K562 (cell line): ENCODE results near the gene ARMH4. TPM values are rescaled to one million over a fixed set of nuclear protein-coding genes. Genes with fewer than 3 reads are reported as not detected.

Experiments used
- TAF1 ChIP-seq: IDR thresholded peaks from 2 replicates; pipeline ENCODE4 v1.6.1; 2011; ENCODE audit warnings: mild to moderate bottlenecking, low read length, moderate library complexity; ENCODE audit not compliant: insufficient read depth, control insufficient read depth, severe bottlenecking; ENCODE audit errors: extremely low read depth
- ZNF197 ChIP-seq: fragments of 200-800 bp; sonication (Bioruptor generic); IDR thresholded peaks from 2 replicates; pipeline ENCODE4 v1.6.1; 2016; ENCODE audit warnings: low read depth, missing genetic modification characterization, missing compliant biosample characterization
- ZNF239 ChIP-seq: fragments of 250-450 bp; sonication (Bioruptor Pico); IDR thresholded peaks from 2 replicates; pipeline ENCODE4 v1.4.0; 2020; ENCODE audit warnings: mild to moderate bottlenecking
- polyA plus RNA-seq, 8 experiments: library from polyadenylated mRNA; depleted of rRNA in 4 of 8; stranded (reverse) in 5 of 8; unstranded in 3 of 8; fragments of >200 nt; fragmentation: Nextera tagmentation in 2 of 8; fragmentation: Illumina TruSeq in 1 of 8; extraction: Ambion mirVana in 2 of 8; extraction: Trizol in 1 of 8; gene quantifications; 2 replicates each; pipeline versions ENCODE4 v1.2.1 to v1.2.3, GENCODE V29; 2011 to 2014; ENCODE audit warnings: inconsistent platforms in 1 of 8, missing spikeins in 1 of 8
- total RNA-seq, 7 experiments: library from RNA; depleted of rRNA in 6 of 7; stranded (reverse); fragments of >200 nt in 6 of 7; fragmentation: Illumina TruSeq in 2 of 7; extraction: Trizol in 2 of 7; gene quantifications; 2 replicates each; pipeline versions ENCODE4 v1.2.1 to v1.2.3, GENCODE V29; 2011 to 2021; ENCODE audit warnings: low replicate concordance in 1 of 7
- TF ChIP-seq, protein P1 (sequence below), 2 experiments: fragments of 450-650 bp; formaldehyde crosslinking in 1 of 2; IDR thresholded peaks; 2 replicates each; pipeline versions ENCODE4 v1.4.0 to v1.6.1; 2014 to 2020; ENCODE audit warnings: mild to moderate bottlenecking in 2 of 2, borderline replicate concordance in 1 of 2, low read depth in 1 of 2
- TF ChIP-seq, protein P2 (sequence below): fragments of 450-650 bp; IDR thresholded peaks from 2 replicates; pipeline ENCODE4 v1.6.1; 2016; ENCODE audit warnings: borderline replicate concordance
- TF ChIP-seq, protein P3 (sequence below): fragments of 200-800 bp; sonication (Bioruptor generic); IDR thresholded peaks from 2 replicates; pipeline ENCODE4 v1.6.1; 2016; ENCODE audit warnings: missing genetic modification characterization, missing compliant biosample characterization

ARMH4 gene
- total and polyA plus RNA-seq, 9 of the 15 experiments (the other 6 are each of a cell fraction or from before 2014, with no cell fraction given): 0.06 to 0.98 (median 0.07) TPM; not detected in 2

DNA sequence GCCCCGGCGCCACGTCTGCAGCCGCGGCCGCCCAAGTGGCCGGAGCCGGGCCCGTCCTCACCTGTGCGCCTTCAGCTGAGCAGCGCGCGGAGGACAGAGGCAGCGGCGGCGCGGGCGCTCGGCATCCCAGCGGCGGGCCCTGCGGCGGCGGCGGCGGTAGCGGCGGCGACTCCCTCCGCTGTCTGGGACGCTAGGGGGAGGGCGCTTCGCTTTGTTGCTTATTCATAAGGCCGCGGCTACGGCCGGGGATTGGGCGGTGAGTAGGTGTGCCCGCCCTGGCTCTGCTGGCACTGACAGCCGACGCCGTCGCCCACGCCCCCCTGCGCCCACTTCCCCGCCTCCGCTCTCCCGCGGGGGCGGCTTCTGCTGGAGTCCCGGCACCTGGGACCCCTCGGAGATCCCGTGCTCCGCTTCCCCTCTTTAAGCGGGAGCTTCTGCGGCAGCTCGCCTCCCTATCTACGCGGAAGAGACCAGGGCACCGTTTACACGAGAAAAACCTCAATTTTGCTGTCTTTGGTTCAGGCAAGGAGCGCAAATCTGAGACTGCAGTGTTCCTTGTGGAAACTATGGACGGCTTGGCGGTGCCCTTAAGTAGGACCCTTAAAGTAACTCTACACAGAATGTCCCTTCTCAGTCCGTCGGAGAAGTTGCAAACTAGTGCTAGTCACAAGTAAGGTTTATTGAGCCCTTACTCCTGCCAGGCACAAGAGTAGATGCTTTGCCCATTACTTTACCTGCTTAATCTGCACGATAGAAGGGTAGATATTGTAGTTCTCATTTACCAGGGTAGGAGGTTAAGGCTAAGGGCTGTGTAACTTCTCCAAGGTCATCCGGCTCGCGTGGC is at the start of gene ARMH4 (continued):
- TF ChIP-seq, protein P1, sequence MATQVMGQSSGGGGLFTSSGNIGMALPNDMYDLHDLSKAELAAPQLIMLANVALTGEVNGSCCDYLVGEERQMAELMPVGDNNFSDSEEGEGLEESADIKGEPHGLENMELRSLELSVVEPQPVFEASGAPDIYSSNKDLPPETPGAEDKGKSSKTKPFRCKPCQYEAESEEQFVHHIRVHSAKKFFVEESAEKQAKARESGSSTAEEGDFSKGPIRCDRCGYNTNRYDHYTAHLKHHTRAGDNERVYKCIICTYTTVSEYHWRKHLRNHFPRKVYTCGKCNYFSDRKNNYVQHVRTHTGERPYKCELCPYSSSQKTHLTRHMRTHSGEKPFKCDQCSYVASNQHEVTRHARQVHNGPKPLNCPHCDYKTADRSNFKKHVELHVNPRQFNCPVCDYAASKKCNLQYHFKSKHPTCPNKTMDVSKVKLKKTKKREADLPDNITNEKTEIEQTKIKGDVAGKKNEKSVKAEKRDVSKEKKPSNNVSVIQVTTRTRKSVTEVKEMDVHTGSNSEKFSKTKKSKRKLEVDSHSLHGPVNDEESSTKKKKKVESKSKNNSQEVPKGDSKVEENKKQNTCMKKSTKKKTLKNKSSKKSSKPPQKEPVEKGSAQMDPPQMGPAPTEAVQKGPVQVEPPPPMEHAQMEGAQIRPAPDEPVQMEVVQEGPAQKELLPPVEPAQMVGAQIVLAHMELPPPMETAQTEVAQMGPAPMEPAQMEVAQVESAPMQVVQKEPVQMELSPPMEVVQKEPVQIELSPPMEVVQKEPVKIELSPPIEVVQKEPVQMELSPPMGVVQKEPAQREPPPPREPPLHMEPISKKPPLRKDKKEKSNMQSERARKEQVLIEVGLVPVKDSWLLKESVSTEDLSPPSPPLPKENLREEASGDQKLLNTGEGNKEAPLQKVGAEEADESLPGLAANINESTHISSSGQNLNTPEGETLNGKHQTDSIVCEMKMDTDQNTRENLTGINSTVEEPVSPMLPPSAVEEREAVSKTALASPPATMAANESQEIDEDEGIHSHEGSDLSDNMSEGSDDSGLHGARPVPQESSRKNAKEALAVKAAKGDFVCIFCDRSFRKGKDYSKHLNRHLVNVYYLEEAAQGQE (IDR thresholded peaks at IDR 0.05; ENCODE audit: borderline replicate concordance): no peak
- TF ChIP-seq, protein P1 (CRISPR knock-in tag; IDR thresholded peaks at IDR 0.05; ENCODE audit: low read depth): no peak
- TF ChIP-seq TAF1: no peak
- TF ChIP-seq, protein P2, sequence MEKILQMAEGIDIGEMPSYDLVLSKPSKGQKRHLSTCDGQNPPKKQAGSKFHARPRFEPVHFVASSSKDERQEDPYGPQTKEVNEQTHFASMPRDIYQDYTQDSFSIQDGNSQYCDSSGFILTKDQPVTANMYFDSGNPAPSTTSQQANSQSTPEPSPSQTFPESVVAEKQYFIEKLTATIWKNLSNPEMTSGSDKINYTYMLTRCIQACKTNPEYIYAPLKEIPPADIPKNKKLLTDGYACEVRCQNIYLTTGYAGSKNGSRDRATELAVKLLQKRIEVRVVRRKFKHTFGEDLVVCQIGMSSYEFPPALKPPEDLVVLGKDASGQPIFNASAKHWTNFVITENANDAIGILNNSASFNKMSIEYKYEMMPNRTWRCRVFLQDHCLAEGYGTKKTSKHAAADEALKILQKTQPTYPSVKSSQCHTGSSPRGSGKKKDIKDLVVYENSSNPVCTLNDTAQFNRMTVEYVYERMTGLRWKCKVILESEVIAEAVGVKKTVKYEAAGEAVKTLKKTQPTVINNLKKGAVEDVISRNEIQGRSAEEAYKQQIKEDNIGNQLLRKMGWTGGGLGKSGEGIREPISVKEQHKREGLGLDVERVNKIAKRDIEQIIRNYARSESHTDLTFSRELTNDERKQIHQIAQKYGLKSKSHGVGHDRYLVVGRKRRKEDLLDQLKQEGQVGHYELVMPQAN: no peak
- TF ChIP-seq ZNF197 (CRISPR knock-in tag): no peak
- no peak for TF ChIP-seq ZNF239
- TF ChIP-seq, protein P3, sequence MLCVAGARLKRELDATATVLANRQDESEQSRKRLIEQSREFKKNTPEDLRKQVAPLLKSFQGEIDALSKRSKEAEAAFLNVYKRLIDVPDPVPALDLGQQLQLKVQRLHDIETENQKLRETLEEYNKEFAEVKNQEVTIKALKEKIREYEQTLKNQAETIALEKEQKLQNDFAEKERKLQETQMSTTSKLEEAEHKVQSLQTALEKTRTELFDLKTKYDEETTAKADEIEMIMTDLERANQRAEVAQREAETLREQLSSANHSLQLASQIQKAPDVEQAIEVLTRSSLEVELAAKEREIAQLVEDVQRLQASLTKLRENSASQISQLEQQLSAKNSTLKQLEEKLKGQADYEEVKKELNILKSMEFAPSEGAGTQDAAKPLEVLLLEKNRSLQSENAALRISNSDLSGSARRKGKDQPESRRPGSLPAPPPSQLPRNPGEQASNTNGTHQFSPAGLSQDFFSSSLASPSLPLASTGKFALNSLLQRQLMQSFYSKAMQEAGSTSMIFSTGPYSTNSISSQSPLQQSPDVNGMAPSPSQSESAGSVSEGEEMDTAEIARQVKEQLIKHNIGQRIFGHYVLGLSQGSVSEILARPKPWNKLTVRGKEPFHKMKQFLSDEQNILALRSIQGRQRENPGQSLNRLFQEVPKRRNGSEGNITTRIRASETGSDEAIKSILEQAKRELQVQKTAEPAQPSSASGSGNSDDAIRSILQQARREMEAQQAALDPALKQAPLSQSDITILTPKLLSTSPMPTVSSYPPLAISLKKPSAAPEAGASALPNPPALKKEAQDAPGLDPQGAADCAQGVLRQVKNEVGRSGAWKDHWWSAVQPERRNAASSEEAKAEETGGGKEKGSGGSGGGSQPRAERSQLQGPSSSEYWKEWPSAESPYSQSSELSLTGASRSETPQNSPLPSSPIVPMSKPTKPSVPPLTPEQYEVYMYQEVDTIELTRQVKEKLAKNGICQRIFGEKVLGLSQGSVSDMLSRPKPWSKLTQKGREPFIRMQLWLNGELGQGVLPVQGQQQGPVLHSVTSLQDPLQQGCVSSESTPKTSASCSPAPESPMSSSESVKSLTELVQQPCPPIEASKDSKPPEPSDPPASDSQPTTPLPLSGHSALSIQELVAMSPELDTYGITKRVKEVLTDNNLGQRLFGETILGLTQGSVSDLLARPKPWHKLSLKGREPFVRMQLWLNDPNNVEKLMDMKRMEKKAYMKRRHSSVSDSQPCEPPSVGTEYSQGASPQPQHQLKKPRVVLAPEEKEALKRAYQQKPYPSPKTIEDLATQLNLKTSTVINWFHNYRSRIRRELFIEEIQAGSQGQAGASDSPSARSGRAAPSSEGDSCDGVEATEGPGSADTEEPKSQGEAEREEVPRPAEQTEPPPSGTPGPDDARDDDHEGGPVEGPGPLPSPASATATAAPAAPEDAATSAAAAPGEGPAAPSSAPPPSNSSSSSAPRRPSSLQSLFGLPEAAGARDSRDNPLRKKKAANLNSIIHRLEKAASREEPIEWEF: no peak
